ENCODE data around the gene XRCC4. TPM values are rescaled to one million over a fixed set of nuclear protein-coding genes. Genes with fewer than 3 reads are reported as not detected.

XRCC4 gene
- polyA plus RNA-seq, 1 donor (not counting 4 experiments of a cell fraction or from before 2014, with no cell fraction given), result 10.9 TPM

GRCh38 chr5:83281176-83281575 lies 203.8 kb downstream of the XRCC4 start:
- Histone ChIP-seq H3K79me2 (ENCODE audit: control insufficient read depth, insufficient read depth, low read length) (no peaks in the 10 kb centered on the region), H3K27ac (ENCODE audit: control insufficient read depth, insufficient read depth, low read length) (no peak overlapping the region), H3K36me3 (ENCODE audit: control insufficient read depth in 2 of 2, extremely low read depth in 1 of 2, insufficient read depth in 2 of 2, low read length in 2 of 2) (no peaks in the 10 kb centered on the region), H2AFZ (ENCODE audit: control insufficient read depth, low read length) (no peak overlapping the region), H3K4me2 (ENCODE audit: control insufficient read depth, extremely low read depth, insufficient read depth, low read depth, low read length) (no peak overlapping the region), H3K4me3 (ENCODE audit: control insufficient read depth in 2 of 3, extremely low read depth in 1 of 3, insufficient read depth in 2 of 3, low read depth in 1 of 3, low read length in 3 of 3) (no peak overlapping the region), H4K20me1 (ENCODE audit: control insufficient read depth, extremely low read depth, insufficient read depth, low read length) (no peaks in the 10 kb centered on the region), H3K4me1 (ENCODE audit: control insufficient read depth, extremely low read depth, insufficient read depth, low read length) (peaks cover 2% of the 10 kb centered on the region), H3K27me3 (ENCODE audit: control insufficient read depth, extremely low read depth, insufficient read depth, low read length) (no peaks in the 10 kb centered on the region), H3K9me1 (ENCODE audit: control insufficient read depth, extremely low read depth, insufficient read depth, low read length) (no peaks in the 10 kb centered on the region), H3K9me3 (ENCODE audit: control insufficient read depth, low read depth, low read length) (no peaks in the 10 kb centered on the region), H3K9ac (ENCODE audit: control insufficient read depth, extremely low read depth, insufficient read depth, low read length) (no peak overlapping the region)
- DNase-seq (ENCODE audit: low read depth, low spot score), result no peak
- TF ChIP-seq EZH2 (IDR thresholded peaks at IDR 0.05; ENCODE audit: low read length) (no peak), CTCF (optimal IDR thresholded peaks at IDR 0.05 in 1 of 3, IDR thresholded peaks at IDR 0.05 in 1 of 3, conservative IDR thresholded peaks at IDR 0.05 in 1 of 3; ENCODE audit: extremely low read depth in 1 of 3, insufficient read depth in 2 of 3, low read length in 3 of 3) (no peak)
- FAIRE-seq, result no peak
- dilution Hi-C loops (cut with MboI; ENCODE audit: extremely low pct_ligation_motif_present, low sequenced_read_pairs), result no loop called here

GRCh38 chr5:83281658-83282057 lies 204.3 kb downstream of the XRCC4 start:
- H3K79me2 ChIP-seq (ENCODE audit: control insufficient read depth, insufficient read depth, low read length), result no peaks in the 10 kb centered on the region
- dilution Hi-C loops (cut with MboI; ENCODE audit: extremely low pct_ligation_motif_present, low sequenced_read_pairs), result no loop called here
- H3K27me3 ChIP-seq (ENCODE audit: control insufficient read depth, extremely low read depth, insufficient read depth, low read length), result no peaks in the 10 kb centered on the region
- H3K36me3 ChIP-seq (ENCODE audit: control insufficient read depth in 2 of 2, extremely low read depth in 1 of 2, insufficient read depth in 2 of 2, low read length in 2 of 2), result no peaks in the 10 kb centered on the region
- H3K9me1 ChIP-seq (ENCODE audit: control insufficient read depth, extremely low read depth, insufficient read depth, low read length), result no peaks in the 10 kb centered on the region
- H3K27ac ChIP-seq (ENCODE audit: control insufficient read depth, insufficient read depth, low read length), result no peak overlapping the region
- TF ChIP-seq EZH2 (IDR thresholded peaks at IDR 0.05; ENCODE audit: low read length) (no peak), CTCF (optimal IDR thresholded peaks at IDR 0.05 in 1 of 3, IDR thresholded peaks at IDR 0.05 in 1 of 3, conservative IDR thresholded peaks at IDR 0.05 in 1 of 3; ENCODE audit: extremely low read depth in 1 of 3, insufficient read depth in 2 of 3, low read length in 3 of 3) (no peak)
- H3K4me2 ChIP-seq (ENCODE audit: control insufficient read depth, extremely low read depth, insufficient read depth, low read depth, low read length), result no peak overlapping the region
- no peaks in the 10 kb centered on the region for H3K9me3 ChIP-seq (ENCODE audit: control insufficient read depth, low read depth, low read length)
- H4K20me1 ChIP-seq (ENCODE audit: control insufficient read depth, extremely low read depth, insufficient read depth, low read length), result no peaks in the 10 kb centered on the region
- H3K4me3 ChIP-seq (ENCODE audit: control insufficient read depth in 2 of 3, extremely low read depth in 1 of 3, insufficient read depth in 2 of 3, low read depth in 1 of 3, low read length in 3 of 3), result no peak overlapping the region
- H3K9ac ChIP-seq (ENCODE audit: control insufficient read depth, extremely low read depth, insufficient read depth, low read length), result no peak overlapping the region
- DNase-seq (ENCODE audit: low read depth, low spot score), result peak; percentile 1
- H2AFZ ChIP-seq (ENCODE audit: control insufficient read depth, low read length), result no peak overlapping the region
- peak; percentile 66 for FAIRE-seq
- peaks cover 2% of the 10 kb centered on the region for H3K4me1 ChIP-seq (ENCODE audit: control insufficient read depth, extremely low read depth, insufficient read depth, low read length)

All from keratinocyte (primary cell).